Spleen (tissue), 7 donors: ENCODE measurements around the gene NFIA.

Source experiments
- POLR2A ChIP-seq, 3 donors: fragments of 450-650 bp; IDR thresholded peaks; one replicate each; pipeline ENCODE4 v1.5.1; 2017; ENCODE audit warnings: antibody characterized with exemption in 3 of 3, mild to moderate bottlenecking in 1 of 3
- TF ChIP-seq, protein P1 (sequence below), 11 experiments: fragments of 200-600 bp in 7 of 11; fragments of 450-650 bp in 4 of 11; sonication (generic) in 4 of 11; IDR thresholded peaks in 8 of 11; conservative IDR thresholded peaks in 3 of 11; 1 replicate in 7 of 11; 2 replicates in 4 of 11; pipeline versions ENCODE4 v1.4.0 to v1.8.0; 2016 to 2021; ENCODE audit warnings: antibody characterized with exemption in 11 of 11, inconsistent platforms in 4 of 11, mild to moderate bottlenecking in 1 of 11
- donor health status: DM: no; HTN: no; CAD: no; lungs with moderate emphysema.
- donor health status: DM: no; HTN: no; CAD: no.
- donor health status: DM: no; HTN: no; CAD: no.

DNA sequence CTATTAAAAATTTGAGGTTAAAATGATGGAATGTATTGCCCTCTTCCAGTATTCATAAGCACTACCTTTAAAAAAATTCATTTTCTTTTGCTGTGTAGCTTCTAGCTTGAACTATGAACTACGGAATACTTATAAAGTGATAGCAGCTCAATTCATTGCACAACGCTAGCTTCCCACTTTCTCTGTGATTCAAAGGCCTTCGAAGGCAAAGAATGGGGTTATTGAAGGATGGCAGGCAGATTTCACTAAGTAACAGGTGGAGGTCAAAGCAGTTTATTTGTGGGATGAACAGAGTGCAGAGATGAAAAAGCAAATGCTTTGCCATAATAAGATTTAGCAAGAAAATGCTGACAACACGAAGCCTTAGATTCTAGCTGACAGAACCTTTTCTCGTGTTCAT is 290.6 kb downstream of the NFIA start:
- TF ChIP-seq, protein P1, sequence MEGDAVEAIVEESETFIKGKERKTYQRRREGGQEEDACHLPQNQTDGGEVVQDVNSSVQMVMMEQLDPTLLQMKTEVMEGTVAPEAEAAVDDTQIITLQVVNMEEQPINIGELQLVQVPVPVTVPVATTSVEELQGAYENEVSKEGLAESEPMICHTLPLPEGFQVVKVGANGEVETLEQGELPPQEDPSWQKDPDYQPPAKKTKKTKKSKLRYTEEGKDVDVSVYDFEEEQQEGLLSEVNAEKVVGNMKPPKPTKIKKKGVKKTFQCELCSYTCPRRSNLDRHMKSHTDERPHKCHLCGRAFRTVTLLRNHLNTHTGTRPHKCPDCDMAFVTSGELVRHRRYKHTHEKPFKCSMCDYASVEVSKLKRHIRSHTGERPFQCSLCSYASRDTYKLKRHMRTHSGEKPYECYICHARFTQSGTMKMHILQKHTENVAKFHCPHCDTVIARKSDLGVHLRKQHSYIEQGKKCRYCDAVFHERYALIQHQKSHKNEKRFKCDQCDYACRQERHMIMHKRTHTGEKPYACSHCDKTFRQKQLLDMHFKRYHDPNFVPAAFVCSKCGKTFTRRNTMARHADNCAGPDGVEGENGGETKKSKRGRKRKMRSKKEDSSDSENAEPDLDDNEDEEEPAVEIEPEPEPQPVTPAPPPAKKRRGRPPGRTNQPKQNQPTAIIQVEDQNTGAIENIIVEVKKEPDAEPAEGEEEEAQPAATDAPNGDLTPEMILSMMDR (IDR thresholded peaks at IDR 0.05 in 8 of 11, conservative IDR thresholded peaks at IDR 0.05 in 3 of 11) = no peak
- TF ChIP-seq POLR2A (IDR thresholded peaks at IDR 0.05) = no peak
